SK-N-SH treated with all-trans-retinoic acid at 6 μM for 48 hours (cell line): Measurements from ENCODE around the gene NNMT.

ENCODE experiments used
- ATAC-seq: fragments of 200-7000 bp; cut with Tn5 transposase; 3 replicates; pipeline ENCODE4 v1.9.1; 2020; ENCODE audit warnings: mild to moderate bottlenecking, moderate library complexity
- CREB5 ChIP-seq: fragments of 250-450 bp; sonication (Bioruptor Pico); IDR thresholded peaks from 2 replicates; pipeline ENCODE4 v1.5.1; 2020; ENCODE audit warnings: low read depth, mild to moderate bottlenecking, moderate library complexity
- CSDC2 ChIP-seq: fragments of 250-450 bp; sonication (Bioruptor Pico); IDR thresholded peaks from 2 replicates; pipeline ENCODE4 v1.5.0; 2020; ENCODE audit warnings: mild to moderate bottlenecking, moderate library complexity
- ESRRG ChIP-seq: fragments of 250-450 bp; sonication (Bioruptor Pico); IDR thresholded peaks from 2 replicates; pipeline ENCODE4 v1.6.1; 2021; ENCODE audit warnings: mild to moderate bottlenecking
- GLIS3 ChIP-seq: fragments of 250-450 bp; sonication (Bioruptor Pico); IDR thresholded peaks from 2 replicates; pipeline ENCODE4 v1.5.0; 2020; ENCODE audit warnings: mild to moderate bottlenecking, moderate library complexity
- OSR1 ChIP-seq: fragments of 250-450 bp; sonication (Bioruptor Pico); IDR thresholded peaks from 2 replicates; pipeline ENCODE4 v1.8.0; 2022; ENCODE audit warnings: moderate library complexity, mild to moderate bottlenecking, inconsistent platforms
- PATZ1 ChIP-seq: fragments of 250-450 bp; sonication (Bioruptor Pico); IDR thresholded peaks from 2 replicates; pipeline ENCODE4 v1.8.0; 2020; ENCODE audit warnings: mild to moderate bottlenecking, moderate library complexity, borderline replicate concordance
- POU6F1 ChIP-seq: fragments of 250-450 bp; sonication (Bioruptor Pico); IDR thresholded peaks from 2 replicates; pipeline ENCODE4 v1.8.0; 2021; ENCODE audit warnings: low read depth, mild to moderate bottlenecking, moderate library complexity, borderline replicate concordance
- TCF4 ChIP-seq: fragments of 250-450 bp; sonication (Bioruptor Pico); IDR thresholded peaks from 2 replicates; pipeline ENCODE4 v1.8.0; 2021; ENCODE audit warnings: mild to moderate bottlenecking, moderate library complexity, borderline replicate concordance
- TOX ChIP-seq: fragments of 250-450 bp; sonication (Bioruptor Pico); IDR thresholded peaks from 2 replicates; pipeline ENCODE4 v1.8.0; 2021; ENCODE audit warnings: mild to moderate bottlenecking, moderate library complexity, borderline replicate concordance
- TSHZ2 ChIP-seq: fragments of 250-450 bp; sonication (Bioruptor Pico); IDR thresholded peaks from 2 replicates; pipeline ENCODE4 v1.5.0; 2020; ENCODE audit warnings: mild to moderate bottlenecking, moderate library complexity
- ZC3H10 ChIP-seq: fragments of 250-450 bp; sonication (Bioruptor Pico); IDR thresholded peaks from 2 replicates; pipeline ENCODE4 v1.5.1; 2021; ENCODE audit warnings: mild to moderate bottlenecking, moderate library complexity
- ZFP3 ChIP-seq: fragments of 250-450 bp; sonication (Bioruptor Pico); IDR thresholded peaks from 2 replicates; pipeline ENCODE4 v1.5.0; 2020; ENCODE audit warnings: mild to moderate bottlenecking, moderate library complexity
- ZFP30 ChIP-seq: fragments of 450-650 bp; formaldehyde crosslinking; IDR thresholded peaks from 2 replicates; pipeline ENCODE4 v1.5.0; 2022; ENCODE audit warnings: mild to moderate bottlenecking, moderate library complexity
- ZNF565 ChIP-seq: fragments of 450-650 bp; formaldehyde crosslinking; conservative IDR thresholded peaks from 2 replicates; pipeline ENCODE4 v1.5.0; 2020; ENCODE audit warnings: low read depth, mild to moderate bottlenecking, moderate library complexity
- ZNF70 ChIP-seq: fragments of 450-650 bp; formaldehyde crosslinking; IDR thresholded peaks from 2 replicates; pipeline ENCODE4 v1.5.0; 2020; ENCODE audit warnings: mild to moderate bottlenecking, moderate library complexity
- ZNF8 ChIP-seq: fragments of 450-650 bp; formaldehyde crosslinking; IDR thresholded peaks from 2 replicates; pipeline ENCODE4 v1.5.0; 2020; ENCODE audit warnings: mild to moderate bottlenecking, moderate library complexity

NNMT gene

GRCh38 chr11:114293201-114293711 is 2.9 kb upstream of the NNMT start:
- no peak for ATAC-seq
- no peak for TF ChIP-seq OSR1 (CRISPR knock-in tag)
- TF ChIP-seq ZNF565 (CRISPR knock-in tag), result no peak
- no peak for TF ChIP-seq TSHZ2
- no peak for TF ChIP-seq ZFP3 (CRISPR knock-in tag)
- no peak for TF ChIP-seq GLIS3 (CRISPR knock-in tag)
- no peak for TF ChIP-seq ZNF70 (CRISPR knock-in tag)
- no peak for TF ChIP-seq CREB5 (CRISPR knock-in tag)
- TF ChIP-seq ESRRG (CRISPR knock-in tag), result no peak
- no peak for TF ChIP-seq CSDC2
- no peak for TF ChIP-seq TCF4 (CRISPR knock-in tag)

GRCh38 chr11:114296605-114297372 is 590 bp downstream of the NNMT start:
- ATAC-seq, result peak; percentile 11; the same call in 2 of the 3 replicates
- TF ChIP-seq CREB5 (CRISPR knock-in tag) (no peak), ZFP30 (CRISPR knock-in tag) (no peak), ZNF8 (CRISPR knock-in tag) (no peak), PATZ1 (CRISPR knock-in tag) (no peak), ZC3H10 (CRISPR knock-in tag) (no peak), TOX (CRISPR knock-in tag) (no peak), POU6F1 (CRISPR knock-in tag) (no peak), TSHZ2 (no peak), ZNF70 (CRISPR knock-in tag) (no peak), ESRRG (CRISPR knock-in tag) (no peak)
